ENCODE measurements around the gene KCNIP4.
A peak's percentile ranks its signal among the peaks of the same experiment; 100 is the strongest.

The KCNIP4 gene

GRCh38 chr4:21826071-21826470 lies 122.5 kb downstream of the KCNIP4 start:
- TF ChIP-seq CTCF (IDR thresholded peaks at IDR 0.05; ENCODE audit: control insufficient read depth, insufficient read depth, low read depth, low read length, missing control alignments), result no peak
- no peak for DNase-seq (ENCODE audit: low read depth)

DNA sequence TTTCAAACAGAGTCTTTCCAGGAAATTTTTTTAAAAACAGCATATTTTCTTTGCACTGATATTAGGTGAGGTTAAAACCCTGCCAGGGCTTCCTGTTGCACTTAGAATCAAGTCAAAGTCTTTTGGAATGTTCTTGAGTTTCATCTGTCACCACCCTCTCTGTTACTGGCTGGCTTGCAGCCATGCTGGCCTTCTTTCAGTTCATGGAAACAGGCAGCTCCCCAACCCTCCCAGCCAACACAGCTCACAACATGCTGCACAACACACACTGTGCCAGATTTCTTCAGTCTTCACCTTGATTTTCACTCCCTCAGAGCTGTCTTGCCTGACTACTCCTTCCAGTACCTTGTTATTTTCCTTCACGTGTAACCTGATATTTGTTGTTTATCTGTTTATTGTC lies 129.5 kb downstream of the KCNIP4 start:
- no peak overlapping the region for H3K4me3 ChIP-seq (ENCODE audit: control insufficient read depth, low read depth, low read length)
- TF ChIP-seq CTCF (IDR thresholded peaks at IDR 0.05; ENCODE audit: control insufficient read depth, insufficient read depth, low read depth, low read length, missing control alignments), result no peak
- no peak for DNase-seq (ENCODE audit: low read depth)

More at GRCh38 chr4:21826071-21826470, 122.5 kb downstream of the KCNIP4 start:
- no peak overlapping the region for H3K4me3 ChIP-seq (ENCODE audit: control insufficient read depth, low read depth, low read length)

GRCh38 chr4:21815651-21816377 lies 132.8 kb downstream of the KCNIP4 start:
- no peak for TF ChIP-seq CTCF (IDR thresholded peaks at IDR 0.05; ENCODE audit: control insufficient read depth, insufficient read depth, low read depth, low read length, missing control alignments)
- no peak overlapping the region for H3K4me3 ChIP-seq (ENCODE audit: control insufficient read depth, low read depth, low read length)
- DNase-seq (ENCODE audit: low read depth), result no peak

- DNase-seq (ENCODE audit: low read depth), result peak; percentile 54
- TF ChIP-seq CTCF (IDR thresholded peaks at IDR 0.05; ENCODE audit: control insufficient read depth, insufficient read depth, low read depth, low read length, missing control alignments), result no peak
- H3K4me3 ChIP-seq (ENCODE audit: control insufficient read depth, low read depth, low read length), result no peak overlapping the region
Observed at GRCh38 chr4:21811565-21811964, 137.0 kb downstream of the KCNIP4 start.

- TF ChIP-seq CTCF (IDR thresholded peaks at IDR 0.05; ENCODE audit: control insufficient read depth, insufficient read depth, low read depth, low read length, missing control alignments), result peak; percentile 29
- DNase-seq (ENCODE audit: low read depth), result no peak
- no peak overlapping the region for H3K4me3 ChIP-seq (ENCODE audit: control insufficient read depth, low read depth, low read length)
Observed at GRCh38 chr4:21806991-21807390, 141.6 kb downstream of the KCNIP4 start.

GRCh38 chr4:21802406-21802805 lies 146.2 kb downstream of the KCNIP4 start:
- TF ChIP-seq CTCF (IDR thresholded peaks at IDR 0.05; ENCODE audit: control insufficient read depth, insufficient read depth, low read depth, low read length, missing control alignments), result no peak
- DNase-seq (ENCODE audit: low read depth), result no peak
- H3K4me3 ChIP-seq (ENCODE audit: control insufficient read depth, low read depth, low read length), result no peak overlapping the region

Data from AG09309 (cell line).